ENCODE results near the gene CCR7. TPM values are rescaled to one million over a fixed set of nuclear protein-coding genes. Genes with fewer than 3 reads are reported as not detected.

CCR7 gene
- total and polyA plus RNA-seq, 2 of the 13 experiments (the other 11 are each of a cell fraction or from before 2014, with no cell fraction given) = 0.04 to 0.53 TPM

DNA sequence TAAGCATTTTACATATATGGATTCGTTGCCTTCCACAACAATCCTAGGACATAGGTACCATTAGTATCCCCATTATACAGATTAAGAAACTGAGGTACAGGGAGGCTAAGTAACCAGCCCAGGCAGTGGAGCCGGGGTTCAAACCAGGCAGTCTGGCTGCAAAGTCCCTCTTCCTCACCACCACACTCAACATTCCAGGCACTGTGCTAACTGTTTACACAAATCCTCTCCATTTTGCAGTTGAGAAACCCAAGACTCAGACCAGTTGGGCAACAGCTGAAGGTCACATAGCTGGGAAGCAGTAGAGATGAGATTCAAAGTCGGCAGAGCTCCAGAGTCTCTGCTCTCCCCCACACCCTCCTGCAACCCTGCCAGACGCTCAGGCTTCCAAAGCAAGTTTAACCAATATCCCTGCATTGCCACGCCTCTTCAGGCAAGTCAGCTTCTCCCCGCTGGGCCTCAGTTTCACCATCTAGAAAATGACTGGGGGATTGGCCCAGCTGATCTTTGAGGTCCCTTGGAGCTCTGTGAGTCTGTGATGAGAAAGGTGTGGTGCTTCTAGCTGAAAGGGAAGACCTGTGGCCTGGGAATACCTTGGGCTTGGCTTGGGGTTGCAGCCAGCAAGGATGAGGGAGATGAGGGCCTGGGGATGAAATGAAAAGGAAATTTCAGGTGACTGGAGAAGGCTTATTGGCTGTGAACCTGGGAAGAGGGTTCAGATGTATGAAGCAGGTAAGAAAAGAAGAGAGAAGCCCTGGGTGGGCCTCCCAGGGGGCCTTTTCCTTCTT lies 14.0 kb downstream of the CCR7 start (continued):
- TF ChIP-seq, protein P1, sequence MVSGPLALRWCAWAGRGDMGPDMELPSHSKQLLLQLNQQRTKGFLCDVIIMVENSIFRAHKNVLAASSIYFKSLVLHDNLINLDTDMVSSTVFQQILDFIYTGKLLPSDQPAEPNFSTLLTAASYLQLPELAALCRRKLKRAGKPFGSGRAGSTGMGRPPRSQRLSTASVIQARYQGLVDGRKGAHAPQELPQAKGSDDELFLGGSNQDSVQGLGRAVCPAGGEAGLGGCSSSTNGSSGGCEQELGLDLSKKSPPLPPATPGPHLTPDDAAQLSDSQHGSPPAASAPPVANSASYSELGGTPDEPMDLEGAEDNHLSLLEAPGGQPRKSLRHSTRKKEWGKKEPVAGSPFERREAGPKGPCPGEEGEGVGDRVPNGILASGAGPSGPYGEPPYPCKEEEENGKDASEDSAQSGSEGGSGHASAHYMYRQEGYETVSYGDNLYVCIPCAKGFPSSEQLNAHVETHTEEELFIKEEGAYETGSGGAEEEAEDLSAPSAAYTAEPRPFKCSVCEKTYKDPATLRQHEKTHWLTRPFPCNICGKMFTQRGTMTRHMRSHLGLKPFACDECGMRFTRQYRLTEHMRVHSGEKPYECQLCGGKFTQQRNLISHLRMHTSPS (CRISPR knock-in tag; IDR thresholded peaks at IDR 0.05; ENCODE audit: low read depth) = no peak; the same call in none of the 2 replicates
- TF ChIP-seq STAG1 (CRISPR knock-in tag; IDR thresholded peaks at IDR 0.05) (peak; percentile 26; the same call in 1 of the 2 replicates), ZSCAN21 (CRISPR knock-in tag; IDR thresholded peaks at IDR 0.05; ENCODE audit: borderline replicate concordance) (peak; percentile 85), ZNF44 (CRISPR knock-in tag; IDR thresholded peaks at IDR 0.05) (peak; percentile 80), ZNF567 (CRISPR knock-in tag; IDR thresholded peaks at IDR 0.05; ENCODE audit: borderline replicate concordance) (no peak), ZNF333 (CRISPR knock-in tag; IDR thresholded peaks at IDR 0.05; ENCODE audit: borderline replicate concordance) (peak; percentile 69; the same call in 1 of the 2 replicates), ZNF570 (CRISPR knock-in tag; IDR thresholded peaks at IDR 0.05; ENCODE audit: borderline replicate concordance) (no peak), KLF15 (CRISPR knock-in tag; IDR thresholded peaks at IDR 0.05; ENCODE audit: borderline replicate concordance) (0 out of 2 replicates have a peak, but pooled peaks have one; percentile 17), RXRB (CRISPR knock-in tag; IDR thresholded peaks at IDR 0.05; ENCODE audit: borderline replicate concordance) (peak; percentile 98), ZFP36L1 (CRISPR knock-in tag; IDR thresholded peaks at IDR 0.05) (peak; percentile 56; the same call in 1 of the 2 replicates), ZNF572 (CRISPR knock-in tag; IDR thresholded peaks at IDR 0.05) (no peak), JUN (CRISPR knock-in tag; IDR thresholded peaks at IDR 0.05) (peak; percentile 68; the same call in 1 of the 2 replicates), HNRNPL (IDR thresholded peaks at IDR 0.05; ENCODE audit: low read depth, low read length) (no peak), ZBTB3 (CRISPR knock-in tag; IDR thresholded peaks at IDR 0.05; ENCODE audit: borderline replicate concordance, low read depth) (no peak; the same call in 1 of the 2 replicates)
- TF ChIP-seq, protein P2, sequence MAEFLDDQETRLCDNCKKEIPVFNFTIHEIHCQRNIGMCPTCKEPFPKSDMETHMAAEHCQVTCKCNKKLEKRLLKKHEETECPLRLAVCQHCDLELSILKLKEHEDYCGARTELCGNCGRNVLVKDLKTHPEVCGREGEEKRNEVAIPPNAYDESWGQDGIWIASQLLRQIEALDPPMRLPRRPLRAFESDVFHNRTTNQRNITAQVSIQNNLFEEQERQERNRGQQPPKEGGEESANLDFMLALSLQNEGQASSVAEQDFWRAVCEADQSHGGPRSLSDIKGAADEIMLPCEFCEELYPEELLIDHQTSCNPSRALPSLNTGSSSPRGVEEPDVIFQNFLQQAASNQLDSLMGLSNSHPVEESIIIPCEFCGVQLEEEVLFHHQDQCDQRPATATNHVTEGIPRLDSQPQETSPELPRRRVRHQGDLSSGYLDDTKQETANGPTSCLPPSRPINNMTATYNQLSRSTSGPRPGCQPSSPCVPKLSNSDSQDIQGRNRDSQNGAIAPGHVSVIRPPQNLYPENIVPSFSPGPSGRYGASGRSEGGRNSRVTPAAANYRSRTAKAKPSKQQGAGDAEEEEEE (CRISPR knock-in tag; IDR thresholded peaks at IDR 0.05; ENCODE audit: borderline replicate concordance) = peak; percentile 29; the same call in 1 of the 2 replicates
- TF ChIP-seq, protein P3, sequence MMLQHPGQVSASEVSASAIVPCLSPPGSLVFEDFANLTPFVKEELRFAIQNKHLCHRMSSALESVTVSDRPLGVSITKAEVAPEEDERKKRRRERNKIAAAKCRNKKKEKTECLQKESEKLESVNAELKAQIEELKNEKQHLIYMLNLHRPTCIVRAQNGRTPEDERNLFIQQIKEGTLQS (CRISPR knock-in tag; IDR thresholded peaks at IDR 0.05) = peak; percentile 75
- TF ChIP-seq, protein P4, sequence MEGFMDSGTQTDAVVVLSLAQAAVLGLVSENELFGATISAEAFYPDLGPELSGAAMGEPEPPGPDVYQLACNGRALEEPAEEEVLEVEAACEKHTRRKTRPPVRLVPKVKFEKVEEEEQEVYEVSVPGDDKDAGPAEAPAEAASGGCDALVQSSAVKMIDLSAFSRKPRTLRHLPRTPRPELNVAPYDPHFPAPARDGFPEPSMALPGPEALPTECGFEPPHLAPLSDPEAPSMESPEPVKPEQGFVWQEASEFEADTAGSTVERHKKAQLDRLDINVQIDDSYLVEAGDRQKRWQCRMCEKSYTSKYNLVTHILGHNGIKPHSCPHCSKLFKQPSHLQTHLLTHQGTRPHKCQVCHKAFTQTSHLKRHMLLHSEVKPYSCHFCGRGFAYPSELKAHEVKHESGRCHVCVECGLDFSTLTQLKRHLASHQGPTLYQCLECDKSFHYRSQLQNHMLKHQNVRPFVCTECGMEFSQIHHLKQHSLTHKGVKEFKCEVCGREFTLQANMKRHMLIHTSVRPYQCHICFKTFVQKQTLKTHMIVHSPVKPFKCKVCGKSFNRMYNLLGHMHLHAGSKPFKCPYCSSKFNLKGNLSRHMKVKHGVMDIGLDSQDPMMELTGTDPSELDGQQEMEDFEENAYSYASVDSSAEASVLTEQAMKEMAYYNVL (CRISPR knock-in tag; IDR thresholded peaks at IDR 0.05; ENCODE audit: borderline replicate concordance) = peak; percentile 95; the same call in 1 of the 2 replicates
- TF ChIP-seq, protein P5, sequence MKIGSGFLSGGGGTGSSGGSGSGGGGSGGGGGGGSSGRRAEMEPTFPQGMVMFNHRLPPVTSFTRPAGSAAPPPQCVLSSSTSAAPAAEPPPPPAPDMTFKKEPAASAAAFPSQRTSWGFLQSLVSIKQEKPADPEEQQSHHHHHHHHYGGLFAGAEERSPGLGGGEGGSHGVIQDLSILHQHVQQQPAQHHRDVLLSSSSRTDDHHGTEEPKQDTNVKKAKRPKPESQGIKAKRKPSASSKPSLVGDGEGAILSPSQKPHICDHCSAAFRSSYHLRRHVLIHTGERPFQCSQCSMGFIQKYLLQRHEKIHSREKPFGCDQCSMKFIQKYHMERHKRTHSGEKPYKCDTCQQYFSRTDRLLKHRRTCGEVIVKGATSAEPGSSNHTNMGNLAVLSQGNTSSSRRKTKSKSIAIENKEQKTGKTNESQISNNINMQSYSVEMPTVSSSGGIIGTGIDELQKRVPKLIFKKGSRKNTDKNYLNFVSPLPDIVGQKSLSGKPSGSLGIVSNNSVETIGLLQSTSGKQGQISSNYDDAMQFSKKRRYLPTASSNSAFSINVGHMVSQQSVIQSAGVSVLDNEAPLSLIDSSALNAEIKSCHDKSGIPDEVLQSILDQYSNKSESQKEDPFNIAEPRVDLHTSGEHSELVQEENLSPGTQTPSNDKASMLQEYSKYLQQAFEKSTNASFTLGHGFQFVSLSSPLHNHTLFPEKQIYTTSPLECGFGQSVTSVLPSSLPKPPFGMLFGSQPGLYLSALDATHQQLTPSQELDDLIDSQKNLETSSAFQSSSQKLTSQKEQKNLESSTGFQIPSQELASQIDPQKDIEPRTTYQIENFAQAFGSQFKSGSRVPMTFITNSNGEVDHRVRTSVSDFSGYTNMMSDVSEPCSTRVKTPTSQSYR (CRISPR knock-in tag; IDR thresholded peaks at IDR 0.05; ENCODE audit: borderline replicate concordance) = peak; percentile 95
